Measurements from ENCODE around the gene CDKN2B-AS1.

GRCh38 chr9:22111176-22111953, 116.8 kb downstream of the CDKN2B-AS1 start:
- TF ChIP-seq CTCF (IDR thresholded peaks at IDR 0.05) = no peak
- no peak for TF ChIP-seq POLR2AphosphoS5 (IDR thresholded peaks at IDR 0.05)
- TF ChIP-seq EP300 (IDR thresholded peaks at IDR 0.05) = no peak

Data from sigmoid colon (tissue), 4 donors.